ENCODE measurements around the gene ZNF322. TPM values are rescaled to one million over a fixed set of nuclear protein-coding genes. Genes with fewer than 3 reads are reported as not detected.
"Not testable (repeated sequence)": the region's sequence is repeated elsewhere in the genome, so short reads cannot be mapped to it uniquely, and the experiment has no call there.

ZNF322 gene
- total and polyA plus RNA-seq, 12 donors, result 4.0 to 14.5 (median 13.0) TPM

DNA sequence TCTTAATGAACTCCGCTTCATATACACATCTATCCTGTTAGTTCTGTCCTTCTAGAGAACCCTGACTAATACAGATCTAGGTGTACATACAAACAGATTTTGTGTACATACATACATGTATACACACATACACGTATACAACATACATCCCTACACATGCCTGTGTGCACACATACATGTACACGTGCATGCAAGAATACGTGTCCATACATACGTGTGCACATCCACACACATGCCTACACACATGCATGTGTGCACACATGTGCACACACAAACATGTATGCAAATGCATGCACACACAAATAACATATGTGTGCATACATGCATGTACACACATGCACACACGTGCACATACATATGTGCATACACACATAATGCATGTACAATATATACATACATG lies 10.5 kb upstream of the ZNF322 start:
- intact Hi-C loops (cut with DNase I); H3K9me3 ChIP-seq; H3K36me3 ChIP-seq; H3K27ac ChIP-seq; DNase-seq; ATAC-seq; H3K4me3 ChIP-seq; H3K4me1 ChIP-seq: not testable (repeated sequence)
- WGBS, 2 donors, result 87 to 88% methylated on average over 6 of the region's 6 CpGs
- H3K27me3 ChIP-seq, result peaks cover 0 to 19% (median 17%) of the 10 kb centered on the region in 7 donors

DNA sequence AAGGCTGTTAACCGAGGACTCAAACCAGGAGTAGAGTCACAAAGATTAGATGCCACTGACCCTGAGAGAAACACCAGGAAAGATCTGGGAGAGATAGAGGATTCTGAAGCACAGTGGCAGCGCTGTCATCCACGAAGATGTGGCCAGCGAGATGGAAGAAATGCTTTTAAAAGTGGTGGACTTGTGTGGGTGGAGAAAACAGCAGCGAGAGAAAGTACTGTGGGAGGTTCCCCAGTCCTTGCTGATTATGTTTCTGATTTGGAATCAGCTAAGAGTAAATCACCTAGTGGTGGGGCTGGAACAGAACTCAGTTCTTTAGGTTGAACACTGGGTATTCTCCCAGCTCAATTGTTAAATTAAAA lies 435 bp upstream of the ZNF322 start:
- TF ChIP-seq, protein P1, sequence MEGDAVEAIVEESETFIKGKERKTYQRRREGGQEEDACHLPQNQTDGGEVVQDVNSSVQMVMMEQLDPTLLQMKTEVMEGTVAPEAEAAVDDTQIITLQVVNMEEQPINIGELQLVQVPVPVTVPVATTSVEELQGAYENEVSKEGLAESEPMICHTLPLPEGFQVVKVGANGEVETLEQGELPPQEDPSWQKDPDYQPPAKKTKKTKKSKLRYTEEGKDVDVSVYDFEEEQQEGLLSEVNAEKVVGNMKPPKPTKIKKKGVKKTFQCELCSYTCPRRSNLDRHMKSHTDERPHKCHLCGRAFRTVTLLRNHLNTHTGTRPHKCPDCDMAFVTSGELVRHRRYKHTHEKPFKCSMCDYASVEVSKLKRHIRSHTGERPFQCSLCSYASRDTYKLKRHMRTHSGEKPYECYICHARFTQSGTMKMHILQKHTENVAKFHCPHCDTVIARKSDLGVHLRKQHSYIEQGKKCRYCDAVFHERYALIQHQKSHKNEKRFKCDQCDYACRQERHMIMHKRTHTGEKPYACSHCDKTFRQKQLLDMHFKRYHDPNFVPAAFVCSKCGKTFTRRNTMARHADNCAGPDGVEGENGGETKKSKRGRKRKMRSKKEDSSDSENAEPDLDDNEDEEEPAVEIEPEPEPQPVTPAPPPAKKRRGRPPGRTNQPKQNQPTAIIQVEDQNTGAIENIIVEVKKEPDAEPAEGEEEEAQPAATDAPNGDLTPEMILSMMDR (IDR thresholded peaks at IDR 0.05), result no peak
- ATAC-seq, result peak in 3 of 8 donors; percentile 1 to 4 (median 2)
- intact Hi-C loops (cut with DNase I), result loop anchor here in 1 of 10 donors (2.0 kb wide), 1 partner anchor 63 kb away; the partner anchor contains the start of gene ABT1
- peaks cover 6 to 33% (median 24%) of the 10 kb centered on the region in 9 donors for H3K4me1 ChIP-seq
- H3K27me3 ChIP-seq, result peaks cover 0 to 34% (median 18%) of the 10 kb centered on the region in 7 donors
- WGBS, 2 donors, result 0 to 1% methylated on average over 5 of the region's 5 CpGs
- DNase-seq, result no peak
- no peaks in the 10 kb centered on the region for H3K9me3 ChIP-seq
- peak overlapping the region; percentile 37 to 91 (median 87) for H3K27ac ChIP-seq
- H3K36me3 ChIP-seq, result peaks cover 0 to 30% (median 0%) of the 10 kb centered on the region in 9 donors
- H3K4me3 ChIP-seq, result peak overlapping the region; percentile 53 to 92 (median 68)

DNA sequence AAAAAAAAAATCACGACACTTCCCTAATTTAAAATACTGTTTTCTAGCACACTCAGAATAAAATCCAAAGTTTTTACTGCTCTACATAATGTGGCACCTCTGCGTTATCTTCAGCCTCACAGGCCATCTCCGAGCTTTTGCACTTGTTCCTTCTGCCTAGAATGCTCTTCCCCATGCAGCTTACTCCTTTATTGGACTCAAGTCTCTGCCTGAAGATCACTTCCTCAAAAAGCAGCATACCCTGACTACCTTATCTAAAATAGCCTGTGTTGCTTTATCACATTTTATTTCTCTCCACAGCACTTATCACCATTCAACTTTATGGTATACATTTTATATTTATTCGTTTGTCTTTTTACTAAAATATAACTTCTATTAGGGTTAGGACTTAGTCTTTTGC lies 2.3 kb downstream of the ZNF322 start:
- H3K27ac ChIP-seq, result no peak overlapping the region
- peaks cover 6 to 33% (median 24%) of the 10 kb centered on the region in 9 donors for H3K4me1 ChIP-seq
- peaks cover 0 to 53% (median 9%) of the 10 kb centered on the region in 9 donors for H3K36me3 ChIP-seq
- intact Hi-C loops (cut with DNase I), result no loop called here
- ATAC-seq (no peak), DNase-seq (no peak)
- TF ChIP-seq, protein P1 (IDR thresholded peaks at IDR 0.05), result no peak
- peaks cover 0 to 10% (median 0%) of the 10 kb centered on the region in 7 donors for H3K27me3 ChIP-seq
- no peaks in the 10 kb centered on the region for H3K9me3 ChIP-seq
- no peak overlapping the region for H3K4me3 ChIP-seq
- 93% methylated on average over 4 of the region's 4 CpGs for WGBS, 2 donors

GRCh38 chr6:26653007-26653406 lies 6.5 kb downstream of the ZNF322 start:
- ATAC-seq (no peak), DNase-seq (no peak)
- Histone ChIP-seq H3K36me3 (peaks cover 0 to 89% (median 9%) of the 10 kb centered on the region in 9 donors), H3K27me3 (no peaks in the 10 kb centered on the region), H3K4me1 (peaks cover 3 to 20% (median 15%) of the 10 kb centered on the region in 9 donors), H3K4me3 (no peak overlapping the region), H3K9me3 (peaks cover 0 to 16% (median 7%) of the 10 kb centered on the region in 11 donors), H3K27ac (no peak overlapping the region)
- intact Hi-C loops (cut with DNase I), result no loop called here
- WGBS, 2 donors, result 94 to 97% methylated on average over 5 of the region's 5 CpGs
- TF ChIP-seq, protein P1 (IDR thresholded peaks at IDR 0.05), result no peak

GRCh38 chr6:26651133-26651781 lies 8.3 kb downstream of the ZNF322 start:
- Histone ChIP-seq H3K36me3 (peaks cover 0 to 73% (median 9%) of the 10 kb centered on the region in 9 donors), H3K9me3 (peaks cover 0 to 27% (median 8%) of the 10 kb centered on the region in 11 donors), H3K4me1 (peaks cover 0 to 6% (median 0%) of the 10 kb centered on the region in 9 donors), H3K27ac (no peak overlapping the region), H3K27me3 (no peaks in the 10 kb centered on the region), H3K4me3 (no peak overlapping the region)
- DNase-seq, result no peak
- TF ChIP-seq, protein P1 (IDR thresholded peaks at IDR 0.05), result no peak
- intact Hi-C loops (cut with DNase I), result no loop called here
- no peak for ATAC-seq

All from heart right ventricle (tissue), 16 donors.